Subcutaneous adipose tissue (tissue), 4 donors: Measurements from ENCODE around the gene DLX2. TPM values are rescaled to one million over a fixed set of nuclear protein-coding genes. Genes with fewer than 3 reads are reported as not detected.

ENCODE experiments used
- total RNA-seq, 4 donors: library from RNA; depleted of rRNA; stranded (reverse); fragments of >200 nt; gene quantifications; one replicate each; pipeline ENCODE4 v1.1.0, GENCODE V29; 2016
- TF ChIP-seq, protein P1 (sequence below): fragments of 450-650 bp; IDR thresholded peaks from one replicate; pipeline ENCODE4 v1.5.1; 2016; ENCODE audit warnings: low read depth, mild to moderate bottlenecking, control low read depth, antibody characterized with exemption, moderate library complexity

The DLX2 gene
- total RNA-seq, 4 donors from 2014 or later: not detected

- TF ChIP-seq, protein P1, sequence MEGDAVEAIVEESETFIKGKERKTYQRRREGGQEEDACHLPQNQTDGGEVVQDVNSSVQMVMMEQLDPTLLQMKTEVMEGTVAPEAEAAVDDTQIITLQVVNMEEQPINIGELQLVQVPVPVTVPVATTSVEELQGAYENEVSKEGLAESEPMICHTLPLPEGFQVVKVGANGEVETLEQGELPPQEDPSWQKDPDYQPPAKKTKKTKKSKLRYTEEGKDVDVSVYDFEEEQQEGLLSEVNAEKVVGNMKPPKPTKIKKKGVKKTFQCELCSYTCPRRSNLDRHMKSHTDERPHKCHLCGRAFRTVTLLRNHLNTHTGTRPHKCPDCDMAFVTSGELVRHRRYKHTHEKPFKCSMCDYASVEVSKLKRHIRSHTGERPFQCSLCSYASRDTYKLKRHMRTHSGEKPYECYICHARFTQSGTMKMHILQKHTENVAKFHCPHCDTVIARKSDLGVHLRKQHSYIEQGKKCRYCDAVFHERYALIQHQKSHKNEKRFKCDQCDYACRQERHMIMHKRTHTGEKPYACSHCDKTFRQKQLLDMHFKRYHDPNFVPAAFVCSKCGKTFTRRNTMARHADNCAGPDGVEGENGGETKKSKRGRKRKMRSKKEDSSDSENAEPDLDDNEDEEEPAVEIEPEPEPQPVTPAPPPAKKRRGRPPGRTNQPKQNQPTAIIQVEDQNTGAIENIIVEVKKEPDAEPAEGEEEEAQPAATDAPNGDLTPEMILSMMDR: no peak
Observed at GRCh38 chr2:172073518-172073917, 29.2 kb downstream of the DLX2 start.

DNA sequence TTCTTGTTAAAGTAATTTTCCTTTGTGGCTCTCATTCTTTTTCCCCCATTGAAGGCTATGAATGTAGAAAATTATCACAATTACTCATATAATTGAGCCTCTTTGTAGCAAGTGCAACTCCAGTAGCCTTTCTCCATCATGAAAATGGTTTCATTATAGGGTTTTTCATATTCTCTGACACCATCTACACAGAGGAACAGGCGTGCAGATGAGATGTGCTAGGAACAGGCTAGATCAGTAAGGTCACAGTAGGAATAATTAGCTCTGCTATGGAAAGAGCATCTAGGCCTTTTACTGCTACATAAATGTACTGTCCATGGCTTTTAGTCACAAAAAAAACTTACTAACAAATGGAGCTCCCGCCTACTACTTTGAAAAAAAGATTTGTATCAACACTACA, 30.0 kb downstream of the DLX2 start:
- TF ChIP-seq, protein P1: no peak

- TF ChIP-seq, protein P1: no peak
Observed at GRCh38 chr2:172072303-172072702, 30.4 kb downstream of the DLX2 start.

DNA sequence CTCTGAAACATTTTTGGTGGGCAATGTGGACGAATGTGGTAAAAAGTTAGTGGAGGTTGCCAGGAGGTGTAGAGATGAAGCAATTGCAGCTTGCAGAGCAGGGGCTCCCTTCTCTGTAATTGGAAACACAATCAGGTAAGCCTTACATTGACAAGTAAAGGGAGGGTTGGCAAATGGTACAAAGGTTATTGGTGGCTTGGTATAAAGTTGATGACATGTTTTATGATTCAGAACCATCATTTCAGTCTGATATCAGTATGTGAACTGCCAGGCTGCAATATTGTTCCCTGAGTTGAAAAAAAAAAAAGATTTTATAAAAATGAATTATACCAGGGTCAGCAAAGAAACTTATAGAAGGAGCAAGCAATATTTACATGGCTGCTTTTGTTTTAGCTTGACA, 31.8 kb downstream of the DLX2 start:
- TF ChIP-seq, protein P1: no peak

GRCh38 chr2:172066394-172066886, 36.3 kb downstream of the DLX2 start:
- TF ChIP-seq, protein P1: no peak

GRCh38 chr2:172065111-172065510, 37.6 kb downstream of the DLX2 start:
- TF ChIP-seq, protein P1: no peak

DNA sequence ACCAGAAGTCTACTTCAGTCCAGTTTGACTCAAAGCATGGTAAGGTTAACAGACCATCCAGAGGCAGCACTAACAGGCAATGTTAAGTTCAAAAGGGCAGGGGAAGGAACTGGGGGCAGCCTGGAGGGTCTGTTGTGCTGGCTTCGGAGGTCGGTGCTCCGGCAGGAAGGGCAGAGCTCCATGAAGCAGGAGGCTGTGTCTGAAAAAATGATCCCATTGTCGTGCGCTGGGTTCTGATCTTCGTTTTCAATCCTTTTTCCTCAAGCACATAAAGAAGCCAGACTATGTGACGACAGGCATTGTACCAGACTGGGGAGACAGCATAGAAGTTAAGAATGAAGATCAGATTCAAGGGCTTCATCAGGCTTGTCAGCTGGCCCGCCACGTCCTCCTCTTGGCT, 39.3 kb downstream of the DLX2 start:
- TF ChIP-seq, protein P1: no peak
